ENCODE measurements around the gene GPR39.

The GPR39 gene

GRCh38 chr2:132446444-132446843 lies 29.8 kb downstream of the GPR39 start:
- no peak for DNase-seq

GRCh38 chr2:132448331-132448730 lies 31.7 kb downstream of the GPR39 start:
- no peak for DNase-seq

- no peak for DNase-seq
Observed at GRCh38 chr2:132448771-132449170, 32.2 kb downstream of the GPR39 start.

- DNase-seq = no peak
Observed at GRCh38 chr2:132449868-132450267, 33.3 kb downstream of the GPR39 start.

- no peak for DNase-seq
Observed at GRCh38 chr2:132460781-132461180, 44.2 kb downstream of the GPR39 start.

- DNase-seq = no peak
Observed at GRCh38 chr2:132462236-132462635, 45.6 kb downstream of the GPR39 start.

- DNase-seq = no peak
Observed at GRCh38 chr2:132463719-132464118, 47.1 kb downstream of the GPR39 start.

- no peak for DNase-seq
Observed at GRCh38 chr2:132465917-132466316, 49.3 kb downstream of the GPR39 start.

GRCh38 chr2:132466428-132467028 lies 49.9 kb downstream of the GPR39 start:
- no peak for DNase-seq

- DNase-seq = no peak
Observed at GRCh38 chr2:132468821-132469675, 52.4 kb downstream of the GPR39 start.

- DNase-seq = no peak
Observed at GRCh38 chr2:132470746-132471145, 54.1 kb downstream of the GPR39 start.

- no peak for DNase-seq
Observed at GRCh38 chr2:132473174-132473883, 56.7 kb downstream of the GPR39 start.

GRCh38 chr2:132475615-132476014 lies 59.0 kb downstream of the GPR39 start:
- no peak for DNase-seq

- DNase-seq = no peak
Observed at GRCh38 chr2:132477436-132477835, 60.8 kb downstream of the GPR39 start.

GRCh38 chr2:132477962-132478361 lies 61.4 kb downstream of the GPR39 start:
- no peak for DNase-seq

- no peak for DNase-seq
Observed at GRCh38 chr2:132478461-132479105, 62.0 kb downstream of the GPR39 start.

GRCh38 chr2:132479155-132479554 lies 62.5 kb downstream of the GPR39 start:
- DNase-seq = no peak

- no peak for DNase-seq
Observed at GRCh38 chr2:132482821-132483220, 66.2 kb downstream of the GPR39 start.

- DNase-seq = no peak
Observed at GRCh38 chr2:132484144-132484543, 67.5 kb downstream of the GPR39 start.

- no peak for DNase-seq
Observed at GRCh38 chr2:132488491-132488890, 71.9 kb downstream of the GPR39 start.

GRCh38 chr2:132489150-132489549 lies 72.5 kb downstream of the GPR39 start:
- no peak for DNase-seq

- DNase-seq = no peak
Observed at GRCh38 chr2:132495881-132496280, 79.3 kb downstream of the GPR39 start.

- no peak for DNase-seq
Observed at GRCh38 chr2:132496555-132496954, 80.0 kb downstream of the GPR39 start.

Measured in amniotic stem cell (primary cell).